A673 (cell line): ENCODE data around the gene AFAP1. TPM values are rescaled to one million over a fixed set of nuclear protein-coding genes. Genes with fewer than 3 reads are reported as not detected.

Source experiments
- BruUV-seq: library from RNA; stranded (reverse); fragments of 400-500 nt; replicated peaks from 2 replicates; lab custom pipeline; 2021; lab: Mats Ljungman, UMichigan
- CTCF ChIA-PET: fragments of 300-600 bp; sonication (Branson Sonifier 250); formaldehyde crosslinking; loops from one replicate; lab custom pipeline; 2022; ENCODE audit warnings: antibody characterized with exemption; lab: Charles Lee
- POLR2A ChIA-PET: fragments of 300-600 bp; sonication (Branson Sonifier 250); formaldehyde crosslinking; loops from one replicate; lab custom pipeline; 2022; ENCODE audit warnings: antibody characterized with exemption; ENCODE audit not compliant: low non-redundant PET; lab: Charles Lee
- DNase-seq: peaks from one replicate; pipeline ENCODE4 v3.0.0-alpha.2; 2015; ENCODE audit warnings: low spot score
- H3K27ac ChIP-seq: fragments of 200-600 bp; sonication (generic); 2 replicates; pipeline ENCODE4 v1.5.1; 2016; ENCODE audit warnings: mixed run types, low read depth, mild to moderate bottlenecking, mixed read lengths, antibody characterized with exemption, low read length; ENCODE audit not compliant: poor library complexity, severe bottlenecking
- H3K27me3 ChIP-seq: fragments of 200-600 bp; sonication (generic); replicated peaks from 2 replicates; pipeline ENCODE4 v1.6.1; 2017; ENCODE audit warnings: mixed run types, low read depth, mild to moderate bottlenecking, mixed read lengths, antibody characterized with exemption, low read length; ENCODE audit not compliant: insufficient read depth, poor library complexity
- H3K36me3 ChIP-seq: fragments of 200-600 bp; sonication (generic); 2 replicates; pipeline ENCODE4 v1.6.1; 2016; ENCODE audit warnings: mixed run types, mild to moderate bottlenecking, mixed read lengths, antibody characterized with exemption, low read length; ENCODE audit not compliant: insufficient read depth, poor library complexity, severe bottlenecking
- H3K4me1 ChIP-seq: fragments of 200-600 bp; sonication (generic); 2 replicates; pipeline ENCODE4 v1.6.1; 2017; ENCODE audit warnings: mixed run types, mild to moderate bottlenecking, mixed read lengths, antibody characterized with exemption, low read length; ENCODE audit not compliant: insufficient read depth, poor library complexity, severe bottlenecking
- H3K4me3 ChIP-seq: fragments of 200-600 bp; sonication (generic); 2 replicates; pipeline ENCODE4 v1.5.1; 2016; ENCODE audit warnings: low read depth, mixed run types, mild to moderate bottlenecking, mixed read lengths, low read length; ENCODE audit not compliant: poor library complexity, severe bottlenecking
- H3K9me3 ChIP-seq: fragments of 200-600 bp; sonication (generic); 2 replicates; pipeline ENCODE4 v1.6.1; 2016; ENCODE audit warnings: mixed run types, low read depth, mild to moderate bottlenecking, mixed read lengths, antibody characterized with exemption, low read length; ENCODE audit not compliant: poor library complexity, severe bottlenecking
- EZH2 ChIP-seq: fragments of 200-600 bp; sonication (generic); IDR thresholded peaks from 2 replicates; pipeline ENCODE4 v1.6.1; 2017; ENCODE audit warnings: borderline replicate concordance, low read depth, mild to moderate bottlenecking, mixed read lengths, antibody characterized with exemption, low read length; ENCODE audit not compliant: poor library complexity, severe bottlenecking
- intact Hi-C: fragments of 100-400 bp; cut with micrococcal nuclease; formaldehyde crosslinking; loops from one replicate; pipeline ENCODE4 v1.10.0; 2022; ENCODE audit not compliant: unreplicated experiment
- total RNA-seq: library from RNA; stranded (reverse); gene quantifications from 2 replicates; pipeline ENCODE4 v1.2.3, GENCODE V29; 2021
- TF ChIP-seq, protein P1 (sequence below): fragments of 300-800, 200-600 bp; sonication (generic); conservative IDR thresholded peaks from 2 replicates; pipeline ENCODE4 v1.5.1; 2017; ENCODE audit warnings: low read depth, mild to moderate bottlenecking, antibody characterized with exemption, low read length, moderate library complexity, mixed read lengths

AFAP1 gene
- total RNA-seq, 1 experiment from 2014 or later = 42.6 TPM

DNA sequence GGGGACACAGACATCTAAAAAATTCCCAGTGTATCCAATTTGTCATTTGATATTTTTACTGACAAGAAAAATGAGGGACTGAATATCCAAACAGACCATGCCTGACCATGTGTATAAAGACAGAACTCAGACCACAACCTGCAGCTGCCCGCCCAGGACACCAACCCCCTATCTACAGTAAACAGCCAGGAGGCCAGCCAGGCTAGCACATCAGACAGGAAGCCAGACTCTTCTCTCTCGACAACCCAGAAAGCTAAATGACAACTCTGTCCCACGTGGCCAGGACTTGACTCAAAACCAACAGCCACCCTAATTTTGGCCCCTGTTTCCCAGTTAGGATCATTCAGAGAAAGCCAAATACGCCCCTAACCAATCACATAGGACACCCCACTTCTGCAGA lies 15.1 kb downstream of the AFAP1 start:
- no peak overlapping the region for H3K4me3 ChIP-seq
- H3K27me3 ChIP-seq = no peaks in the 10 kb centered on the region
- no peak for TF ChIP-seq EZH2
- TF ChIP-seq, protein P1, sequence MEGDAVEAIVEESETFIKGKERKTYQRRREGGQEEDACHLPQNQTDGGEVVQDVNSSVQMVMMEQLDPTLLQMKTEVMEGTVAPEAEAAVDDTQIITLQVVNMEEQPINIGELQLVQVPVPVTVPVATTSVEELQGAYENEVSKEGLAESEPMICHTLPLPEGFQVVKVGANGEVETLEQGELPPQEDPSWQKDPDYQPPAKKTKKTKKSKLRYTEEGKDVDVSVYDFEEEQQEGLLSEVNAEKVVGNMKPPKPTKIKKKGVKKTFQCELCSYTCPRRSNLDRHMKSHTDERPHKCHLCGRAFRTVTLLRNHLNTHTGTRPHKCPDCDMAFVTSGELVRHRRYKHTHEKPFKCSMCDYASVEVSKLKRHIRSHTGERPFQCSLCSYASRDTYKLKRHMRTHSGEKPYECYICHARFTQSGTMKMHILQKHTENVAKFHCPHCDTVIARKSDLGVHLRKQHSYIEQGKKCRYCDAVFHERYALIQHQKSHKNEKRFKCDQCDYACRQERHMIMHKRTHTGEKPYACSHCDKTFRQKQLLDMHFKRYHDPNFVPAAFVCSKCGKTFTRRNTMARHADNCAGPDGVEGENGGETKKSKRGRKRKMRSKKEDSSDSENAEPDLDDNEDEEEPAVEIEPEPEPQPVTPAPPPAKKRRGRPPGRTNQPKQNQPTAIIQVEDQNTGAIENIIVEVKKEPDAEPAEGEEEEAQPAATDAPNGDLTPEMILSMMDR = no peak
- H3K27ac ChIP-seq = no peak overlapping the region
- H3K4me1 ChIP-seq = peaks cover 2% of the 10 kb centered on the region
- no TSS peak for BruUV-seq
- H3K9me3 ChIP-seq = no peaks in the 10 kb centered on the region
- no peaks in the 10 kb centered on the region for H3K36me3 ChIP-seq
- POLR2A ChIA-PET = no interaction called here
- no peak for DNase-seq
- CTCF ChIA-PET = interaction anchor here (1.2 kb wide), 1 partner anchor 121 kb away, joined by 6 read pairs; no protein-coding TSS in a partner anchor
- intact Hi-C loops = no loop called here

DNA sequence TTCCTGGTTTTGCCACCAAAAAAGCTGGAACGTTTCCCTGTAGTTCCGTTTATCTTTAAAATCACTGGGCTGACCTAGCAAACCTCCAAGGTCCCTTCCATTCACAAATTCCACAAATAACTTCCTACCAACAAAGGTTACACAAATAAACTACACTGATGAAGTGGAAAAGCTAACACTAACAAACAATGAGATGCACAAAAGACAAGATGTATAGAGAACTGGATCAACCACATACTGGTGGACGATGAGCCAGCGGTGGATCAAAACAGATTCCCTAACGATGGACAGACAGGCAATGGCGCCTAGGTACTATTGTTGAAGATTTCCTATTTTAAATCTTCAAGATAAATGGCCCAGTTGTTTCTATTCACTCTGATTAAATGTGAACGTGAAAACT lies 15.5 kb downstream of the AFAP1 start:
- intact Hi-C loops = no loop called here
- no peak overlapping the region for H3K27ac ChIP-seq
- no peaks in the 10 kb centered on the region for H3K9me3 ChIP-seq
- H3K36me3 ChIP-seq = no peaks in the 10 kb centered on the region
- ChIA-PET CTCF (interaction anchor here (1.2 kb wide), 1 partner anchor 120 kb away, joined by 6 read pairs; no protein-coding TSS in a partner anchor), POLR2A (no interaction called here)
- BruUV-seq = no TSS peak
- H3K4me1 ChIP-seq = no peaks in the 10 kb centered on the region
- no peak for DNase-seq
- H3K27me3 ChIP-seq = no peaks in the 10 kb centered on the region
- TF ChIP-seq, protein P1 = no peak
- no peak for TF ChIP-seq EZH2
- H3K4me3 ChIP-seq = no peak overlapping the region

DNA sequence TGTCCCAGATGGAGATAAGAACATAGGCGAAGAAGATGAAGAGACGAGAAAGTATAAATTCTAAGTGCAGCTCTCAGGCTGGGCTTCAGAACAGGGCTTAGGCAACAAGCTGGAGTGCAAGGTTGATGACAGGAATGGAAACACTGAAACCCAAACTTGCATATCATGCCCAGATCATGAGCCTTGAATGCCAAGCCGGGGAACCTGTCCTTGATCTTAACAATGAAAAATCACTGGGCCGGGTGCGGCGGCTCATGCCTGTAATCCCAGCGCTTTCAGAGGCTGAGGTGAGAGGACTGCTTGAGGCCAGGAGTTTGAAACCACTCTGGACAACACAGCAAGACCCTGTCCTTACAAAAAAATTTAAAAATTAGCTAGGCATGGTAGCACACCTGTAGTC lies 17.2 kb downstream of the AFAP1 start:
- H3K4me1 ChIP-seq = no peaks in the 10 kb centered on the region
- TF ChIP-seq, protein P1 = no peak
- no peak for TF ChIP-seq EZH2
- intact Hi-C loops = no loop called here
- no TSS peak for BruUV-seq
- no peaks in the 10 kb centered on the region for H3K36me3 ChIP-seq
- H3K9me3 ChIP-seq = no peaks in the 10 kb centered on the region
- no peaks in the 10 kb centered on the region for H3K27me3 ChIP-seq
- POLR2A ChIA-PET = interaction anchor here (0.7 kb wide), 1 partner anchor 1205 kb away, joined by 4 read pairs; no protein-coding TSS in a partner anchor
- no peak for DNase-seq
- CTCF ChIA-PET = no interaction called here
- no peak overlapping the region for H3K4me3 ChIP-seq
- H3K27ac ChIP-seq = no peak overlapping the region
